Activated T-helper 9 cell treated with anti-CD3 and anti-CD28 coated beads, Interleukin-2, amount 50 U/mL, for 16 hours (primary cell): Measurements from ENCODE around the gene LRRN2.

Experiments
- DNase-seq: peaks from one replicate; pipeline ENCODE4 v3.0.0-alpha.2; 2020; ENCODE audit warnings: low read depth

The LRRN2 gene

DNA sequence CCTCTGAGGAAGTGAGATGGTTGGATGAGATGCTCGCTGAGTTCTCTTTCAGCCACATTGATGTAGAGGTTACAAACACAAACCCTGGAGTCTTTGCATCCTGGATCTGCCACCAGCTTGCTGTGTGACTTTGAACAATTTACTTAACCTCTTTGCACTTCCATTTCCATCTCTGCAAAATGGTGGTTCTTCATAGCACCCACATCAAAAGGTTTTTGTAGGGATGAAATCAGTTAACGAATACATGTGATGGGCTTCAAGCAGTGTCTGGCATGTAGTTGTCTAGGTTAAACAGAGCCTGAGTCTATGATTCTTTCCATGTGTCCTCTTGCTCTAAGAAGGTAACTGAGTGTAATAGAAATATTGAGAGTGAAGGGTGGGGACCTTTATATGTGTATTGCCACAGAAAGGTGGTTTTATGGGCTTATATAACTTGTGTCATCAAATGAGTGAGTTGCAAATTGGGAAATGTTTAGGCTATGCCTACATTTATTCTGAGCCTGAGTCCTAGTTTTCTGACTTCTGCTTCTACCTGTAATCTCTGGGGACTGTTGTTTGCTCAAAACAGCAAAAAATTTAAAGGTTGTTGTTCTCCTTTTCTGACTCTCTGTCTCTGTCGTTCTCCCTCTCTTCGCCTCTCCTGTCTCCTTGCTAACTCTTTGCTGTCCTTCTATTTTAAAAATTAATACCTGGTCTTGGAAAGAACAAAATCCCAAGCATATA, 27.3 kb upstream of the LRRN2 start:
- no peak for DNase-seq

DNA sequence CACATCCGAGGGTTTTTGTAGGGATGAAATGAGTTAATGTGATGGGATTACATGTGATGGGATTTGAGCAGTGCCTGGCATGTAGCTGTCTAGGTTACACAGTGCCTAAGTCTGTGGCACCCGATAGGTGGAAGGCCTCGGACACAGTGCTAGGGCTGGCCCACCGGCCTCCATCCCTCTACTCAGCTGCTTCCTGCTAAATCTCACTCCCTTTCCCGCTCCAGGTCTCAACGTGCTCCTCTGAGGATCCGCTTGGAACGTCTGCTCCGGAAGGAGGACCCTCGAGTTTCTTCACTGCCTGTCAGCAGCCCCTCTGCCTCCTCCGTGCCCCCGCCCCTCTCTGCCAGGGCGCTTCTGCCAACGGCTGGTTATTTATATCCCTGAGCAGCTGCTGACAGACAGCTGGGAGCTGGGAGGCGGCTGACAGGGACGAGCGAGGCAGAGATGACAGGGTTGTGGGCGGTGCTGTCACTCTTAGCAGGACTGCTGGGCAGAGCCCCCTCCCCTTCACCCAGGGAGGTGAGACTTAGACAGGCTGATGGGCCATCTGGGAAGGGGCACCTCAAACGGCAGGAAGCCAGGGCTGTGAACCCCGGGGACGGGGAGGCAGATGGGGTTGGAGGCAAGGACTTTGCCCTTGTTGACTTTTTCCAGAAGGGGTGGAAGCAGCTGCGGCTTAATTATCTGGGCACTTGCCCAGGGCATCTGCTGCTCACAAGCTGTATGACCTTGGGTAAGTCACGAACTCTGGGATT, 26.6 kb upstream of the LRRN2 start:
- DNase-seq = no peak

DNA sequence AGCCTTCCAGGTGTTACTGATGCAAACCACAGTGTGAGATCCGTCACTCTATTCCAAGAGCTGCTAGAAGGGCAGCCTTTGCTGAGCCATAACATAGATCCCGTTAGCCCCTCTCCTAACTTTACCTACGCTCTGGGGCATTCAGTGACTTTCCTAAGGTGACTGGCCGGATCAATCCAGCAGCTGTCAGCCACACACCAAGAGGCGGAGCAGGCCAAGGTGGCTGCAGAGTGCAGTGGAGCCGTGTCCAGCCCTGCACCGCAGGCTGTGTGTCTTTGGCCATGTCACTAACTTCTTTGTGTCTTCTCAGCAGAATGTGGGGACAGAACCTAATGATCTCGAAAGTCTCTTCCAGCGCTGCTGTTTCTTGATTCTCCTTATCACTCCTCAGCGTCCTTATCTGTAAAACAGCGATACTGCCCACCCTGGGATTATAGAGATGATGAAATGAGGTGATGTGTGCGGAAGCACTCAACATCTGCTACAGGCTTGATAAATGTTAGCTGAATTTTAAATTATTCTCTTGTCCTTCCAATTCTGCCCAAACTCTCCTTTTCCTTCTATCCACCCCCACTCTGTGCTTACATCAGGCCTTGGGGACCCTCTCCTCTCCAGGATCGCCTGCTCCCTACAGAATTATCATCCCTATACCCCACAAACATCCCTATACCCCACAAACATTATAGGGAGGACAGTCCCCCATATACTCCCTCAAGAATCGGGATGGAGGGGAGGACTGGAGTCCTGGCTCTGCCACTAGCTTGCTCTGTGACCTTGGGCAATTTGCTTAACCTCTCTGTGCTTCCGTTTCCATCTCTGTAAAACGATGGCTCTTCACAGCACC, 25.8 kb upstream of the LRRN2 start:
- no peak for DNase-seq

DNA sequence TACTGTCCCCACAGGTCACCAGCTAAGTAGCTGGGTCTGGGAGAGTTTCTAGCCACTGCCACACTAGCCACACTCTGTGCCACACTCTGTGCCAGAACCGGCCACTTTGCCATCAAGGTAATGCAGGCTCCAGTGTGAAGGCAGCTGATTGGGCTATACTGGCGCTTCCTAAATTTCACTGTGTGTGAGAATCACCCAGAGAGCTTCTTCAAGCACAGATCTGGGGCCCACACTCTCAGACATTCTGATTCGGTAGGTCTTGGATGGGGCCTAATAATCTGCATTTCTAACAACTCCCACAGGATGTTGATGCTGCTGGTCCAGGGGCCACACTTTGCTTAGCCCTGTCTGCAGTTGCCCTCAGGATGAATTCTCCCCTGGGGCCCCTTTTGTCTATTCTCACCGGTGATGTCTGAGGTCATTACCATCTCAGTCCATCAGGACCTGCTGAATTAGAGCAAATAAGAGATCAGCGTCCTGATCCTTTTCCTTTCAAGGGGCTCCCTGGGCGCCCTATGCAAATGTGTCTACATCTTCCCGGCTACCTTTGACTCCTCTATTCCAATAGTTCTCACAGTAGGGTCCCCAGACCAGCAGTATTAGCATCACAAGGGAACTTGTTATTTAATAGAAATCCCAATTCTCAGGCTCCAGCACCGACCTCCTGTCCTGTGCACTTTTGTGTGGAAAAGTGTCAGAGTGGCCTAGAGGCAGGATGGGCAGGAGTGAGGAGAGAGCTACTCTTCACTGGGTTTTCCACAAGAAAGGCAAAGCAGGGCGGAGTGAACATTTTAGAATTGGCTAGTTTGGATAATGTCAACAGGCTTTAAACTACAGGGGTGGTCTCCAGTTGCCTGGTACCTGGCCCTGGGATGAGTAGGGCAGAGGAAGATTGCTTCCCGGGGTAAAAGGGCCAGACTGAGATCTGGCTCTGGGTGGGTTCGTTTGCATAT, 24.7 kb upstream of the LRRN2 start:
- no peak for DNase-seq

DNA sequence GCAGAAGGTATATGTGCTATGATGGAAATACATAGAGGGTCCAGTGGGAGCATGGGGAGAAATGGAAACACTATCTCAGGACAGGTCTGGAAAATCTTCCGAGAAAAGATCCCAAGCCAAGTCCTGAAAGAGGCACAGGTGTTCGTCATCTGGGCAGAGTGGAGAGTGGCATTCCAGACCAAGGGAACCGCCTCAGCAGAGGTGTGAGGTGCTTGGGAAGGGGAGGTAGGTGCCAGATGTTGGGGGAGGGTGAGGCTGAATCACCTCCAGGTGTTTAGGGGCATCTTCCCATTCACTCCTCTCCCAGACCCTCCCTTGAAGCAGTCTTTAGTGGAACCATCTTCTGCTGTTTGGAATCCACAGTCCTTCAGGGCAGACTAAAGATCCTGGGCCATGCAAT, 23.5 kb upstream of the LRRN2 start:
- DNase-seq = no peak

DNA sequence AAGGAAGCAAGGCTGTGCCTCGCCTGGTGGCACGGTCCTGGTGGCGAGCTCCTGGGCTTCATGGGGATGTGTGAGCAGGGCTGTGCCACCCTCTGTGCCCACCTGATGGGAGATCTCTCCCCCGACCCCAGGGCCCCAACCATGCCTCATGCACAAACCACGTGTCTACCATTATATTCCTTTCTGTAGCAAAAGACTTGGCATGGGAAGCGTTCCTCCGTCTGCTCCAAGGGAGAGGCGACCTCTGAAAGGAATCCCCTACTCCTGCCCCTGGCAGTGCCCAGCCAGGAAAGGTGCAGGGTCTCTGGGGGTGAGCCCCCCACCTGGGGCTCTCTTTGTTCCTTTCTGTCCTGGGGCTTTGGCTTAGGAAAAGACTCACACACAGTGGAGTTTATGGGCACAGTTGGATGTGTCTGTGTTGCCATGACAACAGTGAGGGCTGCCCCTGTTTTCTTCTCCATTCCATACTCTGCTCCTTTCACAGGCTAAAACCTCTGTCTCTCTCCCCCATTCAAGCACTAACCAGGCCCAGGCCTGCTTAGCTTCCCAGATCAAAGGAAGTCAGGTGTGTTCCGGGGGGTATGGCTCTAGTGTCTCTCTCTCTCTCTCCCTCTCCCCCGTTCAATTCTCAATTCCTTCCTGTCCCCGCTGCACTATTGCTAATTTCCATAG, 21.4 kb upstream of the LRRN2 start:
- no peak for DNase-seq

DNA sequence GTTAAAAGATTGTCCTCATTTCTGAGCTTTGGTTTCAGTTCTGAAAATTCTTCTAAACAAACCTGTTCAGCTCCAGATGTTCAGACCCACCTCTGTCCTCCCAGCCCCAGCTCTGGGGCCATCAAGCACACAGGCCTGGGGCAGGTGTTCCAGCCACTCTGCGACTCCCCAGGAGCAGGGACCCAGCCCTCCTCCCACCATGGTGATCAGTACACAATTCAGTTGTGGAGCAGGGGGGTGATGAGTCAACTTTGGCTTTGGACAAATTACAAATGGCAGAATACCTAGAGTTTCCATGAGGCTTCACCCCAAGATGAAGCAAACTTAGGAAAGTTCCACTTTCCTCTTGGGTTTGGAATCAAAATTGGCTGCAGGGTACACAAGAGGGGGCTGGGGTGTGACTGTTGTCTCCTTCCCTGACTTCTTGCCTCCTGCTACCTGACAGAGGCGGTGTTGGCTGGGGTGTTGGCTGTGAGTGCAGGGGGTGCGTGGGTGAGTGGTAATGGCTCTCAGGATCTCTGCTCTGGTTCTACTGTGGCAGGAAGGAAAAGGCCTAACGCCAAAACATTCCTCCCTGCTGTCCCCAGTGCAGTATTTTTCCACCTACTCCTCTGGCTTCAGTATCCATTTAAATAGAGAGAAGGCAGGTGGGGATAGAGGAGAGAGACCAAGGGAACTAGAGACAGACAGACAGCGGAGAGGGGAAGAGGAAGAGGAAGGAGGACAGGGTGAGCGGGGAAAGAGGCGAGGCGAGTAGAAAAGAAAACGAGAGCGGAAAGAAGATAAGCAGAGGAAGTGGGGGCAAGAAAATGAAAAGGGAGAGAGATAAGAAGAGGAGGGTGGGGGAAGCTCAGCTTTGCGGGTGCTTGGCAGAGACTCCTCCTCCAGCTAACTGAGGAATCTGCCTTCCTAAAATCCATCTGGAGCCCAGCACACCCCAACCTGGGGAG, 20.6 kb upstream of the LRRN2 start:
- no peak for DNase-seq

DNA sequence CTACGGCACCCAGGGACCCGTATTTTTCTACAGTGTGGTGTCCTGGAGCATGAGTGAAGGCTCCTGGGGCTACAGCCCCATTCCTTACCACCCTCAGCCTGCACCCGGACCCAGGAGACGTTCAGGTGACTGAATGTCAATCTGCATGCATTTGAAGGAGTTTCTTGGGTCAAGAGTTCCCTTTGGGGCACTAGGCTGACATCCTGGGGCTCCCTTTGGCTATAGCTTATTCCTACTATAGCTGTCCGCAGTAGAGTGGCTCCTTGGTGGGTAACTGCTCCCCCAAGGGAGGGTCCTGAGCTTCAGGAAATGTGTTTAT, 19.9 kb upstream of the LRRN2 start:
- DNase-seq = no peak

DNA sequence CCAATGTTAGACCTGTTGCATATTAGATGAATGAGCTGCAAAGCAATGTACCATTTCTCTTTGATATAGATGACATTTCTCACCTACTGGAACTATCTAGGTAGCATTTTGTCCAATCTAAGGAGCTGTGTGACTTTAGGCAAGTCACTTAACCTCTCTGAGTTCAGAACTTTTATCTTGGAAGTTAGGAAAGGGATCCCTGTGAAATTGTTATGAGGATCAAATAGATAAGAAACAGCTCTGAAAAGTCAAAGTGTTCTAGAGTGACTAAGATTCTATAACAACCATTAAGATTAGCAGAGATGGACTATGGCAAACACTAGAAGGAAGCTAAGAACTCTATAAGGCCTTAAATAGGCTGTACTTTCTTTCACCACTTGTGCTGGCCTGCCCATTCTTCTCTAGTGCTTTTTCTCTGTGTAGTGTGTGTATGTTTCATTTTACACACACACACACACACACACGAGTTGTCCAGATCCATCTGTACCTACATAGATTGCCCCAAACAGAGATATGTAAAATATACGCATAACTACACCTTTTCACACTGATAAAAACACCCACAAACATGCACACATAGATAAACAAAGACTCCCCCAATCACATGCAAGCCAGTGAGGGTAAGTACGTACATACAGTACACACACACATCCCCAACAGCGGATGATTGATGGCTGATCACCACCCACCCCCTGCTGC, 19.4 kb upstream of the LRRN2 start:
- DNase-seq = no peak

DNA sequence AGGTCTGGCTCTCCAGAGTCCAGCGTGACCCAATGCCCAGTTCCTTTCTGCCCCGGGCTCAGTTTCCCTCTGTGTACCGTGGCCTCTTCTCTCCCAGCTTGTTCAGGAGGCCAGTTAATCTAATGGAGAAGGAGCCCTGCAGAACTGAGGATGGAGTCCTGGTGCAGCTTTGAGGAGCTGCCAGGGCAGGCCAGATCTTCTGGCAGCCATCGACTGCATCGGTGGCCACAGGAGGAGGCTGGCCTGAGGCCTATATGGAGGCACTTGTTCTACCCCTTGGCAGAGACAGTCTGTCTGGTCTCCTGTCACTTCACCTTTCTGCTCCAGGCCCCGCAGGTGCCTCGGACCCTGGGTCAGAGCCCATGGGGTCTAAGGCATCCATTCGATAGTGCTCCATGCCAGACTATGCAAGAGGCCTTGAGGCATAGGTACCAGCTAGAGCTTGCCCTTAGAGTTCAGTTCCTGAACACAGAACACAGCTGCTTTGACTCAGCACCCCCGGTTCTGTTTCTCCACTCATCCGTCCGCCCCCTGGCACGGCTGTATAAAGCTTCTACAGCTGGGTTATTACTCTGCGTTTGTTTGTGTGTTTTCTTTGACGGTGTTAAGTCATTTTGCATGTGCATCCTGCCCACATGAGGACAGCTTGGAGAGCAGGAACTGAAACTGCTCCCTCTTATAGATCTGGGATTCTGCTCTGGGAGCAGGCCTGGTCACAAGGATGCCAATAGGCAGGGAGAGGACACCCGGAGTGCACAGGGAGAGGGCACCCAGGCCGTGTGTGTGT, 18.5 kb upstream of the LRRN2 start:
- DNase-seq = no peak

DNA sequence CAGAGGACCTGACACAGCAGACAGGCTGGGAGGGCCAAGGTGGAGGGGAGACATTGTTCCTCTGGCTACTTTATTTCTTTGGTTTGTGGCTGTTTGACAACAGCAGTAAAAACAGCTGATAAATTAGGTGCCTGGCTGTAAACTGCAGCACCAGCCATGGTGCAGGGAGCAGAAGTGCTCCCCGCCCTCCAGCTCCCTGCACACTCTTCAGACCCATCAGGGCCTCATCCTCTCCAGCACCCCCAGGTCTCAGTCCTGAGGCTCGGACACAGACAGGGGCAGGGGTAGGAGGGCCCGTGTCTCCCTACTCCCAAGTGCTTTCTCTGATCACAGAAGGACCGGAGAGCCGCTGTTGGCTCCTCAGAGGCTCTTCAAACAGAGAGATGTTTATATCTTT, 17.7 kb upstream of the LRRN2 start:
- DNase-seq = no peak

DNA sequence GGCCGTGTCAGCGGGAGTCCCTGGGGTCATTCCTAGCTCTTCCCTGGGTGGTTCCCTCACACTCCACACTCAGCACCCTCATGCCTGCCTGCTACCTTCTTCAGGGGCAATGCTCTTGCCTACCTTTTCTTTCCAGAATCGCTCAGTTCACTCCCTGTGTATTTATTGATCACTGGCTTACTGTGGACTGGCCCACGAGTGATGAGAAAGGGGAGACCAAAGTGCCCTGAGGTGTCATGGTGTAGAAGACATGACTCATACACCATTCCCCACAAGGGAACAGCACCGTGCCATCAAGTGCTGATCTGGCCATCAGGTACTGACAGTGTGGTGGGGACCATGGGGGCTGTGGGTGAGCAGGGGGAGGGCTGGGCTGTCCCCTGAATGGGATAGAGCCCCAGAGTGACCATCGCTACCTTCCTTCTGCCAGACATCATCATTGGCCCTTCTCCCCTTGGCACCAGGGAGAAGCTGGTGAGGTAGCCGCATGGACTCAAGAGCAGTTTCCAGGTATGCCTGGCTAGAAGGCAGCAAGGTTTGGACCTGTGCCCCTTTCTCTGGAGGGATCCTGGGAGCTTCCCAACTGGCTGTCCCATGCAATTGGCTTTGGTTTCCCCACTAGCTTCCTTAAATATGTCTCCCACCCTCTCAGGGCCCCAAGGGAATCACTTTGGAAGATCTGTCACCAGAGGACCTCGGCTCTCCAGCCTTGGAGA, 17.2 kb upstream of the LRRN2 start:
- no peak for DNase-seq

DNA sequence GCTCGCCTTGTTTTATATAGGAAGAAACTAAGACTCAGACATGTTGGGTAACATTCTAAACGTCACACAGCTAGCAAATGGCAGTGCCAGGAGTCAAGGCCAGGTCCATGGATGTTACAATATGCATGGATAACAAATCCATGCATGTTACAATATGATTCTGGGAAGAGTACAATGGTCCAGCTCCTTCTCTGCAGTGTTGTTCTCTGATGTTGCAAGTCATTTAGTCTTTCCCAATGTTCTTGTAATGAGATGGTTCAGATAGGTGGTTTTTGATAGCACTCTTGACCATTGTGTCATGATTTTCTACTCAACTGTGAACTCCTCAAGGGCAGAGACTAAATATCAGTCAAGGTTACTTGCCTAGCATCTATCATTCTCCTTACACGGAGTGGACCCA, 15.7 kb upstream of the LRRN2 start:
- DNase-seq = no peak

DNA sequence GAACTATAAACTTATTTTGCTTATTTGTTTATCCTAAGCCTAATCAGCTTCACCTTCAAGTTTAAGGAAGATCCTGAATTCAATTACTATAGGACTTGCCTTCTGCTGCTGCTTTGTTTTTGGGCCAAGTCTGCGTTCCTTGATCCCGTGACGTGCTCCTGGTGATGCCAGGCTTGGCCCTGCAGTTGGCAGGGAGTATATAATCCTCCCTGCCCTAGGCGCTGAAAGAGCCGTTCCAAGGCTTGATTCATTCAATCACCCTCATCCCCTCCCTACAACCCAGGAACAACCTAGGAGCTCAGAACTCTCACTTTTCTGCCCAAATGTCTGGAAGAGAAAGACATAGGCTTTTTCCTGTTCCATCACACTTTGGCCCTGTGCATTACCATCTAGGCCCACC, 12.4 kb upstream of the LRRN2 start:
- DNase-seq = no peak

DNA sequence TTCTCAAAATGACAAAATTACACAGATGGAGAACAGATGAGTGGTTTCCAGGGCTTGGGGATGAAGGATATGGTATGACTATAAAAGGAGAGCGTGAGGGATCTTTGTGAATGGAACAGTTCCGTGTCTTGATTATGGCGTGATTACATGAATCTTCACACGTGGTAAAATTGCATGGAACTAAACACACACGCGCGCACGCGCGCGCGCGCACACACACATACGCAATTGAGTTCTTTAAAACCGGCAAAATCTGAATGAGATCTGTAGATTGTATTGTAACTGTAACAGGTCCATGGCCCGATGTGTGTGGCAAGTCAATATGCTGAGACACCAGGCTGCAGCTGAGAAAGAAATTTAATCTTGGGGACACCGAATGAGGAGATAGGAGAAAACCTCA, 11.1 kb upstream of the LRRN2 start:
- DNase-seq = no peak

DNA sequence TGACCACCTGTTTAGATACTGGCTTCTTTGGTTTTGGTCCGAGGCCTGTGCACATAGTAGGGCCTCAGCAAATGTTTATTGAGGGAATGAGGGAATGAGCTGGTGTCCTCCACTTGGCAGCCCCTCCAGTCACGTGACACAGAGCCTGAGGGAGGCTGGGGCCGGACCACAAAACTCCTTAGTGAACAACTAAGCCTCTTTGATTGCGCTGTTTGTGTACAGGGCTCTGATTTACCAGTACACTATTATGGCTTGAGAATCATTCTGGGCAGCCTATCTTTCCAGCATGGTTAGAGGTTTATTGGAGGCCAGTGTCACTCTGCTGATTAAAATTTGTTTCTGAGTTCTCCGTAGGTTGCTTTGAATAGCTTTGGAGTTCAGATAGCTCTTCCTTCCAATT, 10.2 kb upstream of the LRRN2 start:
- no peak for DNase-seq

DNA sequence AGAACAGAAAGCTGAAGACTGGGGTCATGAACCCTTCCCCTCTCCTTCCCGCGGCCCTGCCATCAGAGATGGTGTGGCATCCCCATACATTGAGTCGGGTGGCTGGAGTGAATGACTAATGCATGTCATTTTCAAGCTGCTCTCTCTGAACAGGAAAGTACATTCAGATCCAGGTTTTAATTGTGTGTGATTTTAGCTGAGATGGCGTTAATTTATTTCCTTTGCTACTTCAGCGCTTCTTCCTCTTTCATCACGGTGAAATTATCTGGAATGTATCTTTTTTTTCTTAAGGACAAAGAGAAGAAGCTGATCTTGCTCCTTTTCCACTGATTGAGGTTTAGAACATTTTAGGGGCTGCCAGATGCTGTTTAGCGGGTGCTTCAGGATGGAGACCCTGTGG, 8.6 kb upstream of the LRRN2 start:
- no peak for DNase-seq

DNA sequence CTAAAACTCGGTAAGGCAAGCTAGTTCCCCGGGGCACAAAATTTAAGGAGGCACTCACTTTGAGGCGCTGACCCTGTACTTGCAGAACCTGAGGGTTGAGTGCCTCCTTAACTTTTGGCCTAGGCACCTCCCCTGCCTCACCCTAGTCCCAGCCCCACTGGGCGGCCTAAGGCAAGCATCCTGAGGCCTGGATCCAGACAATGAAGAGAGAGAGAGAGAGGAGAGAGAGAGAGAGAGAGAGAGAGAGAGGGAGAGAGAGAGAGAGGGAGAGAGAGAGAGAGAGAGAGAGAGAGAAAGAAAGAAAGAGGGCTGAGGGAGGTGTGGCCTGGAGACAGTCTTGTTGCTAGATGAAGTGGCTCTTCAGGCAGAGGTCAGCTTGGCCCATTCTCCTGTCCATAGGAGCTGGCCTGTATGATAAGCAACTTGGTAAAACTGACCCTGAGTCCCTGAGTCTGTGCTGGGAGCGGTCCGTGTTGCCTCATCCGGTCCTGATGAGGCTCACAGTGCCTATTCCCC, 7.4 kb upstream of the LRRN2 start:
- no peak for DNase-seq
